NCI-H510A (cell line): ENCODE measurements around the gene RNASE13.
"Not testable (repeated sequence)": the region's sequence is repeated elsewhere in the genome, so short reads cannot be mapped to it uniquely, and the experiment has no call there.

Experiments used
- DNase-seq: peaks from one replicate; lab custom pipeline; 2025; lab: John Stamatoyannopoulos, UW

Gene RNASE13

GRCh38 chr14:20988717-20989470, 45.7 kb downstream of the RNASE13 start:
- no peak for DNase-seq

- no peak for DNase-seq
These were observed 47.8 kb downstream of the RNASE13 start for GRCh38 chr14:20986811-20987210.

DNA sequence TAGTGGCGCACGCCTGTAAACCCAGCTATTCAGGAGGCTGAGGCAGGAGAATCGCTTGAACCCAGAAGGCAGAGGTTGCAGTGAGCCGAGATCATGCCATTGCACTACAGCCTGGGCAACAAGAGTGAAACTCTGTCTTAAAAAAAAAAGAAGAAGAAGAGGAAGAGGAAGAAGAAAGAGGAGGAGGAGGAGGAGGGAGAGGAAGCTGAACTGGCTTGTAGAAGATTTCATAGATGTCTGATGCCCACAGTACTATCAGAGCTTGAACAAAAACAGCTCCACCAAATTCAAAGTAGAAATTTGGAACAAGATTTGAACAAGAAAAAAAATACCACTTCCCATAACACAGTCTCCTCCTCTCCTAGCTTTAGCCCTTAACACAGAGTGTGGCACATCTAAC, 49.0 kb downstream of the RNASE13 start:
- not testable (repeated sequence) for DNase-seq
